Stimulated activated CD4-positive, alpha-beta T cell treated with anti-CD3 and anti-CD28 coated beads, Interleukin-4, amount 100 ng/mL, for 48 hours (primary cell): ENCODE data around the gene FASN.

Source experiments
- DNase-seq, 2 donors: peaks; one replicate each; pipeline ENCODE4 v3.0.0-alpha.2; 2020; ENCODE audit warnings: low read depth in 2 of 2

The FASN gene

DNA sequence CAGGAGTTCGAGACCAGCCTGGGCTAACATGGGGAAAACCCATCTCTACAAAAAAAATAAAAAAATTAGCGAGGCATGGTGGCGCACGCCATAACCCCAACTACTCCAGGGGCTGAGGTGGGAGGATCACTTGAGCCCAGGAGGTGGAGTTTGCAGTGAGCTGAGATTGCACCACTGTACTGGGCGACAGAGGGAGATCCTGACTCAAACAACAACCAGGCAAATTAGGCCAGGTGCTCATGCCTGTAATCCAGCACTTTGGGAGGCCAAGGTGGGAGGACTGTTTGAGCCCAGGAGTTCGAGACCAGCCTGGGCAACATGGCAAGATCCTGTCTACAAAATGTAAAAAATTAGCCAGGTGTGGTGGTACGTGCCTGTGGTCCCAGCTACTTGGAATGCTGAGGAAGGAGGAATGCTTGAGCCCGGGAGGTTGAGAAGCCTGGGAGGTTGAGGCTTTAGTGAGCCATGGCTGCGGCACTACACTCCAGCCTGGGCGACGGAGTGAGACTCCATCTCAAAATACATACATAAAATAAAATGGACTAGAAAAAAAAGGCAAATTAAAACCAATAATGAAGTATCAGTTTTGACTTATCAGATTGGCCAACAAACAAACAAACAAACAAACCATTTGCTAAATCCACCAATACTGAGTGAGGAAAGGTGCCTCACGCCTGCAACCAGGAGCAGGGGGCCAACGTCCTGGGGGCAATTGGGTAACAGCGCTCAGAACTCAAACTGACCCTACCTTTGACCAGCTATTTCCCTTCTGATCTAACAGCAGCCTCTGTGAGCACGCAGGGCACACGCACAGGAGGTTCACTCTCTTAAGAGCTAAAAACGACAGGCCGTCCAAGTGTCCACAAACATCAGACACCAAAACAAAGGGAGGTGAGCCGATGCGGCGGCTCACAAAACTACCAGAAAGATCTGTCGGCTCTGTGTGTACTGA is 19.4 kb upstream of the FASN start:
- DNase-seq = no peak

DNA sequence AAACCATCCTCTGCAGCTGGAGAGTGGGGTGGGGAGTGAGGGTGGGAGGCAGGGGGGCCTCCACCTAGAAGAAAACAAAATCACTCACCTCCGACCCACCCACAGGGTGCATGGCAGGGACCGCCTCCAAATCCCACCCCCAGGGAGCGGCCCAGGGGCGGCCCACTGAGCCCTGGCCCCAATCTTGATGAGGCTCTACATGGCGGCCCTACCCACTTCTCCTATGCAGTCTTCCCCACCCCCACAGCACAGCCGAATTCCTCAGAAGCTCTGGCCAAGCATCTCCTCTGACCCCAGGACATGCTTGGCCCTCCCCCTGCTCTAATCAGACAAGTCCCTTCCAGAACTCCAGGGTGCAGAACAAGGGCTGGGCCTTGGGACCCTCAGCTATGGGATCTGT is 18.2 kb upstream of the FASN start:
- DNase-seq = no peak

- no peak for DNase-seq
Observed at GRCh38 chr17:82114872-82115271, 16.8 kb upstream of the FASN start.

- no peak for DNase-seq
Observed at GRCh38 chr17:82114447-82114846, 16.4 kb upstream of the FASN start.

DNA sequence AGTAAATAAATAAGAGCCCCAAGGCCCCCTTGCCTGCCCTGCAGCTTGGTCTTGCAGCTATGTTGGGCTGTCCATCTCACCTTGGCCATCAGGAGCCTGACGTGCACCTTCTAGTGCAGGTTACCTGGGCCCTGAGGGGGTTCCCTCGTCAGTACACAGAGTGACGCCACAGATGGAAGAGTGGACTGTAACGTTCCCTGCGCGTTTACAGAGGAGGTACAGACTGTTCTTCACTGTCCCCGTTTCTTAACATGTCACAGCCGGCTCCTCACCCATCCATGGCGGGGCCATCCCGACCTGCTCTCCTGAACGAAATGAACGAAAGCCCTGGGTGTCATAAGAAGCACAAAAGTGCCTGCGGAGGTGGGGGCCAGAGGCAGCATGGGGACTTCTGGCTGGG is 15.9 kb upstream of the FASN start:
- DNase-seq = no peak

- DNase-seq = no peak
Observed at GRCh38 chr17:82113422-82113821, 15.4 kb upstream of the FASN start.

GRCh38 chr17:82112914-82113311 is 14.9 kb upstream of the FASN start:
- DNase-seq = no peak

GRCh38 chr17:82112181-82112913 is 14.3 kb upstream of the FASN start:
- no peak for DNase-seq

- DNase-seq = no peak
Observed at GRCh38 chr17:82110298-82110697, 12.3 kb upstream of the FASN start.

GRCh38 chr17:82108961-82109475 is 11.0 kb upstream of the FASN start:
- DNase-seq = no peak

- no peak for DNase-seq
Observed at GRCh38 chr17:82108496-82108945, 10.5 kb upstream of the FASN start.

GRCh38 chr17:82108038-82108437 is 10.0 kb upstream of the FASN start:
- no peak for DNase-seq

GRCh38 chr17:82107341-82107860 is 9.4 kb upstream of the FASN start:
- no peak for DNase-seq

DNA sequence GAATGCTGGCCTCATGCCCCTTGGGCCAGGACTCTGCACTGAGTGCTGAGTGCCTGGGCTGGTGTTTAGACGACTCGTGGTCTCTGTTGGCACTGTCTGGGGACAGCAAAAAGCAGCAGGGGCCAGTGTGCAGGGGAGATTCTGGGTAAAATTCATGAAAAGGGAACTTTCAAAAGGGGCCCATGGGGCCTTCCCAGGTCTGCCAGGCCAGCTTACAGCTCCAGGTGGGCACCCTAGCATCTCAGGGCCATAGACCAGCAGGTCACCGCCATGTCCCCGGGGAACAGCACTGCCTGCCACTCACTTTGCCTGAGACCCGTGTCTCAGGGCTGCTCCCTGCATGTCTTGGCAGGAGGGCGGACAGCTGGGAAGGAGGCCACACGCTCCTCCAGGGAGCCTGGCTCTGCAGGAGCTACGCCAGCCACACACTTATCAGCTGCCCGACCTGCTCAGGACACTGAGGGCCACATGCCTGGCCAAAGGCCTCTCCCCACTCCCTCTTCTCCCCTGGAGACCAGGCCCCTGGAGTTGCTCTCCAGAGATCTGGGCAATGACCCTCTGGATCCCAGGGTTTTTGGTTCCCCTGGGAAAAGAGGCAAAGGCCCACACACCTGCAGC is 8.8 kb upstream of the FASN start:
- DNase-seq = no peak

DNA sequence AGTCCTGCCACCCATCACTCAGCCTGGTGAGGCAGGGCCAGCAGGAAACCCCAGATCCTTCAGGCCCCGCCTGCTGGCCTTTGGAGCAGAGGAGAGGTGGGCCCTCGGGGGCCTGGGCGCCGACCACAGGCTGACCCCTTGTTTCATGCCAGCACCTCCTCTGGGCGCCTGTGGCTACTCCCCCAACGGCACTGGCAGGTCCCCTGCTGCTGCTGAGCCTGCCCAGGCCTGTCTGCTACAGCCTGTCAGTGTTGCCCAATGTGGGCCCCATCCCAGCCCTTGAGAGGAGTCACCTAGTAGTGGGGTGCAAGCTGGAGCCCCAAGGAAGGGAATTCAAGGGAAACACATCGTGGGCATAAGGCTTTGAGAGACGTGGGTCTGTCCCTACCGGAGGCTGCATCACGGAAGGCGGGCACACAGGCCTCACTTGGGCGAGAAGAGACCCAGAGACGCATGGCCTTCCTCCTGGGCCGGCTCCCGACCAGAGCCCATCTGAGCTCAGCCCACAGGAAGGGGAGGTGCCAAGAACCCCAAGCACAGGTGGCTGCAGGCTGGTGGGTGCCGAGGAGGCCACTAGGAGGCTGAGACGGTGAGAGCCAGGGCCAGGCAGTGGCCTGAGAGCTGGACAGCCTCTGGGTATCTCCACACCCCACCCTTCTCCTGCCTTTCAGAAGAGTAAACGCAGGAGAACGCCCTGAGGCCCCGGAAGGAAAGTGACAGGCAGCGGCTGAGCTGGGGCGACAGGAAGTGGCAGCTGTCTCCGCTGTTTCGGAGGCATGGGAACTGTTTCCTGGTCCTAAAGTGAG is 8.0 kb upstream of the FASN start:
- peak; percentile 37 to 69 for DNase-seq

DNA sequence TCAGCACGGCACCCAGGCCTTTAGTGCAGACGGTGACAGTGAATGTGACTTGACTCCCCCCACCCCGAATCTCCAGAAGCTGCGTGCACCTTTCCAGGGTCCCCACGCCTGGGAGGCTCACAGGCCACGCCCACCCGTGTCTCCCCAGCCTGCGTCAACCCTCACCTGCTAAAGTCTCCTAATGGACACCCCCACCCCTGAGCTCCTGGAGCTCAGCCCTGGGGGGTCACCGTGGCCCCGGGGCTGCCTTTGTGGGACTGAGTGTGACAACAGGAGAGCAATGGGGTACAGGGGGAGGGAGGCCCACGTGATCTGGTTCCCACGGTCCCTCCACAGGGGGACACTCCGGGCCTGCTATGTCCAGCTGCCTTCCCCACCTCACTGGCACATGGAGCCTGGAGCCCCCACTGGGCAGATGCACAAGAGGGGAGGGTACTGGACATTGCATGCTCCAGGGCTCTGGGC is 7.4 kb upstream of the FASN start:
- DNase-seq = no peak

GRCh38 chr17:82104797-82105416 is 6.9 kb upstream of the FASN start:
- DNase-seq = no peak

DNA sequence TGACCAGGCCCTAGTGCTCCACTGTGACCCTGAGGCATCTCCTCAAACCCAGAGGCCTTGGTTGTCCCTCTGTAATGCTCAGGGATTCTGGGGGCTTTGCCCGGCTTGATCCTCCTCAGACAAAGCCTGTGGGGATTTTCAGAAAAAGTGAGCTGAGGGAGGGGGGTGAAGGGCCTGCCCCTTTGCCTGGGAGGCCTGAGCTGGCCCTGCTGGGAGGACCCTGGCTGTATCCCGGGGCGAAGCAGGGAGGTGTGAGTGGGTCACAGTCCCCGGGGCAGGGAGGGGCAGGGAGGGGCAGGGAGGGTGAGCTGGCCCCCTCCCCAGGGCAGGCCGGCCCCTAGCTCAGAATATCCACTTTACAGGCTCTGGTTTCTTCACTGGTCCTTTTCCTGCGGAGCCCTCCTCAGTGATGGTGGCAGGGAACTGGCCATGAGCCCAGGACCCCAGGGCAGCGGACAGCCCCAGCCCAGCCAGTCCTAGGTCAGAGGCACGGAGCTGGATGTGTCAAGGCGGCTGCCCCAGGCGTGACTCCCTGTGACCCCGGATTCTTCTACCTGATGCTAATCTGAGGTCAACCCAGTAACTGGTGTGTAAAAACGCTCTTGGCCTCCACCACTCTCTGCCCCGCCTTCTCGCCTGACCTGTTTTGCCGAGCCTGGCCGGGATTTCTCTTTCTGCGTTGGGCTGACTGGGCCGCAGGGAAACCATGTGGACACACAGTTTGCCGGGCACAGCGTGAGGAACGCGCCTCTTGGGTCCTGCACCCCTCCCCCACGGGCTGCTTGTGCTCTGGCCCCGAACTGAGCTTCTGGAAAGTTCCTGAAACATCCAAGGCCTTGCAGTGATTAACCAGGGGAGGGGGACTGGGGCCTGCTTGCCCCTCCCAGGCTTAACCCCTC is 5.8 kb upstream of the FASN start:
- no peak for DNase-seq
